SK-N-SH (cell line): ENCODE measurements around the gene NFKB1. TPM values are rescaled to one million over a fixed set of nuclear protein-coding genes. Genes with fewer than 3 reads are reported as not detected.

Experiments used
- CTCF ChIA-PET: fragments of 300-600, 350-600 bp; formaldehyde crosslinking; extraction: SDS; loops from one replicate; lab custom pipeline; 2021; lab: Yijun Ruan, JAX
- POLR2A ChIA-PET: fragments of 350-600 bp; sonication (Branson Sonifier 250); formaldehyde crosslinking; extraction: SDS; loops from one replicate; lab custom pipeline; 2020; ENCODE audit warnings: antibody characterized with exemption, inconsistent platforms; lab: Yijun Ruan, JAX
- DNase-seq: peaks from one replicate; pipeline ENCODE4 v3.0.0; 2012
- H2AFZ ChIP-seq: fragments of 200-600 bp; sonication (generic); 2 replicates; pipeline ENCODE4 v1.8.1; 2016; ENCODE audit warnings: antibody characterized with exemption, mild to moderate bottlenecking, low read depth
- H3F3A ChIP-seq: fragments of 200-600 bp; sonication (generic); replicated peaks from 2 replicates; pipeline ENCODE3; 2016; ENCODE audit warnings: antibody characterized with exemption, mild to moderate bottlenecking; ENCODE audit not compliant: insufficient read depth
- H3K27ac ChIP-seq, 2 experiments: fragments of 200-500 bp in 1 of 2; fragments of 200-600 bp in 1 of 2; sonication (Bioruptor generic) in 1 of 2; sonication (generic), shearing (Covaris generic) in 1 of 2; 2 replicates each; pipeline versions ENCODE4 v1.5.1 to v1.6.1; 2014 to 2016; ENCODE audit warnings: low read depth in 2 of 2, inconsistent platforms in 1 of 2, low read length in 1 of 2, mild to moderate bottlenecking in 1 of 2, mixed read lengths in 1 of 2
- H3K27me3 ChIP-seq: fragments of 200-600 bp; sonication (generic), shearing (Covaris generic); 2 replicates; pipeline ENCODE4 v1.6.1; 2016; ENCODE audit warnings: mixed run types; ENCODE audit not compliant: insufficient read depth
- H3K36me3 ChIP-seq, 2 experiments: fragments of 200-500 bp in 1 of 2; fragments of 200-600 bp in 1 of 2; sonication (Bioruptor generic) in 1 of 2; sonication (generic) in 1 of 2; replicated peaks in 1 of 2; 2 replicates each; pipeline versions ENCODE3 to v1.5.1; 2014 to 2016; ENCODE audit warnings: low read length in 1 of 2, mild to moderate bottlenecking in 1 of 2; ENCODE audit not compliant: insufficient read depth in 2 of 2, control insufficient read depth in 1 of 2
- H3K4me1 ChIP-seq, 2 experiments: fragments of 200-500 bp in 1 of 2; fragments of 200-600 bp in 1 of 2; sonication (Bioruptor generic) in 1 of 2; sonication (generic), shearing (Covaris generic) in 1 of 2; 2 replicates each; pipeline versions ENCODE4 v1.5.1 to v1.6.1; 2014 to 2016; ENCODE audit warnings: low read depth in 1 of 2, low read length in 1 of 2, mixed run types in 1 of 2; ENCODE audit not compliant: insufficient read depth in 2 of 2, control insufficient read depth in 1 of 2
- H3K4me2 ChIP-seq: fragments of 200-600 bp; sonication (generic), shearing (Covaris generic); 2 replicates; pipeline ENCODE4 v1.6.1; 2017; ENCODE audit warnings: mixed run types
- H3K4me3 ChIP-seq, 2 experiments: fragments of 200-500 bp in 1 of 2; fragments of 200-600 bp in 1 of 2; sonication (Bioruptor generic) in 1 of 2; sonication (generic), shearing (Covaris generic) in 1 of 2; 2 replicates each; pipeline versions ENCODE4 v1.5.1 to v1.8.1; 2014 to 2016; ENCODE audit warnings: low read depth in 2 of 2, inconsistent platforms in 1 of 2, low read length in 1 of 2, mild to moderate bottlenecking in 1 of 2, mixed read lengths in 1 of 2, moderate library complexity in 1 of 2
- H3K79me2 ChIP-seq: fragments of 200-600 bp; sonication (generic); 2 replicates; pipeline ENCODE4 v1.8.1; 2017; ENCODE audit warnings: mild to moderate bottlenecking; ENCODE audit not compliant: insufficient read depth
- H3K9ac ChIP-seq: fragments of 200-600 bp; sonication (generic); 2 replicates; pipeline ENCODE4 v1.6.1; 2017; ENCODE audit warnings: mixed run types
- H3K9me2 ChIP-seq: fragments of 200-600 bp; sonication (generic); 2 replicates; pipeline ENCODE4 v1.6.1; 2017; ENCODE audit warnings: mixed run types
- H3K9me3 ChIP-seq: fragments of 200-600 bp; sonication (generic); 2 replicates; pipeline ENCODE4 v1.6.1; 2017; ENCODE audit warnings: mixed run types, mild to moderate bottlenecking, moderate library complexity
- H4K20me1 ChIP-seq: fragments of 200-600 bp; sonication (generic); 2 replicates; pipeline ENCODE4 v1.6.1; 2017; ENCODE audit warnings: mild to moderate bottlenecking, mixed run types; ENCODE audit not compliant: insufficient read depth
- CHD2 ChIP-seq: fragments of 150-350 bp; IDR thresholded peaks from 2 replicates; pipeline ENCODE4 v1.6.1; 2018; ENCODE audit warnings: low read length; ENCODE audit not compliant: partially characterized antibody
- FOSL2 ChIP-seq: IDR thresholded peaks from 2 replicates; pipeline ENCODE4 v1.4.0; 2012; ENCODE audit warnings: low read depth, mild to moderate bottlenecking, moderate library complexity, borderline replicate concordance
- FOXJ3 ChIP-seq: sonication (generic); formaldehyde crosslinking; IDR thresholded peaks from 2 replicates; pipeline ENCODE4 v1.5.1; 2020; ENCODE audit warnings: mild to moderate bottlenecking, missing genetic modification reagents
- GABPA ChIP-seq: IDR thresholded peaks from 2 replicates; pipeline ENCODE4 v1.4.0; 2012; ENCODE audit warnings: low read depth, mild to moderate bottlenecking
- GATA2 ChIP-seq: sonication (generic); formaldehyde crosslinking; IDR thresholded peaks from 2 replicates; pipeline ENCODE4 v1.5.0; 2020; ENCODE audit warnings: mild to moderate bottlenecking, missing genetic modification reagents
- IRF3 ChIP-seq: fragments of 150-350 bp; IDR thresholded peaks from 2 replicates; pipeline ENCODE4 v1.6.1; 2016; ENCODE audit warnings: mild to moderate bottlenecking, low read depth, low read length
- JUND ChIP-seq: IDR thresholded peaks from 2 replicates; pipeline ENCODE4 v1.4.0; 2012
- MAX ChIP-seq: IDR thresholded peaks from 2 replicates; pipeline ENCODE4 v1.4.0; 2012; ENCODE audit warnings: low read depth
- POLR2AphosphoS5 ChIP-seq: IDR thresholded peaks from 2 replicates; pipeline ENCODE4 v1.6.1; 2012; ENCODE audit warnings: low read depth, low read length
- RAD21 ChIP-seq: IDR thresholded peaks from 2 replicates; pipeline ENCODE4 v1.6.1; 2012; ENCODE audit warnings: mild to moderate bottlenecking, low read length
- RXRA ChIP-seq: IDR thresholded peaks from 2 replicates; pipeline ENCODE4 v1.4.0; 2012; ENCODE audit warnings: low read depth, mild to moderate bottlenecking, borderline replicate concordance
- SIN3A ChIP-seq: IDR thresholded peaks from 2 replicates; pipeline ENCODE4 v1.6.1; 2012; ENCODE audit warnings: low read depth, mild to moderate bottlenecking, low read length, moderate library complexity, borderline replicate concordance
- SMC3 ChIP-seq: IDR thresholded peaks from 2 replicates; pipeline ENCODE4 v1.6.1; 2012; ENCODE audit warnings: low read depth, low read length, improper control_type of control experiment
- TAF1 ChIP-seq: IDR thresholded peaks from 2 replicates; pipeline ENCODE4 v1.6.1; 2012; ENCODE audit warnings: low read depth, mild to moderate bottlenecking, low read length, moderate library complexity, borderline replicate concordance
- TCF12 ChIP-seq: IDR thresholded peaks from 2 replicates; pipeline ENCODE4 v1.4.0; 2012
- TEAD4 ChIP-seq: IDR thresholded peaks from 2 replicates; pipeline ENCODE4 v1.4.0; 2012; ENCODE audit warnings: mild to moderate bottlenecking, borderline replicate concordance; ENCODE audit not compliant: insufficient read depth
- YY1 ChIP-seq: IDR thresholded peaks from 2 replicates; pipeline ENCODE4 v1.4.0; 2012; ENCODE audit warnings: low read depth, mild to moderate bottlenecking
- WGBS: methylation state at CpG from one replicate; pipeline ENCODE4 v1.1.6; 2017; ENCODE audit warnings: low lambda C conversion rate; 5-methylcytosine and 5-hydroxymethylcytosine counted together
- polyA plus RNA-seq, 3 experiments: library from polyadenylated mRNA; depleted of rRNA; stranded (reverse); fragments of >200 nt; gene quantifications; 2 replicates each; pipeline ENCODE4 v1.2.3, GENCODE V29; 2012
- TF ChIP-seq, protein P1 (sequence below): IDR thresholded peaks from 2 replicates; pipeline ENCODE4 v1.6.1; 2012; ENCODE audit warnings: mild to moderate bottlenecking, low read depth, low read length, moderate library complexity
- TF ChIP-seq, protein P2 (sequence below): fragments of 200-600 bp; sonication (generic); IDR thresholded peaks from 2 replicates; pipeline ENCODE4 v1.6.1; 2017; ENCODE audit warnings: antibody characterized with exemption, mild to moderate bottlenecking, moderate library complexity

NFKB1 gene
- polyA plus RNA-seq, 1 of the 3 experiments (the other 2 are of a cell fraction) = 14.1 TPM

DNA sequence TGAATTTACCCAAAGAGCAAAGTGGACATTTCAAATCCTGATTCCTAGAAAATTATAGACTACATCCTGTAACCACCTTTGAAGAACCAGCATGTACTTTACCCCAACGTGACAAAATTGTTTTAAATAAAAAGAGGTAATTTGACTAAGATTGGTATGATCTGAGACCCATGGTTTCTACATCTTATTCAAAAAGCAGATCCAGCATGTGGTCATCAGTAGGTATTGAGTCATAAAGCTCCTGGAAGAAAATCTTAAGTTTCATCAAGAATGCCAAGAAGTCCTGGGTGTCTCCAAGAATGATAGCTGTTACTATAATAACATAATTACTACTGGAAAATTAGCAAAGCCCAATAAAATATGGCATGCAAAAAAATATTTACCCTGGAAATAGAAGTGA is 61.8 kb downstream of the NFKB1 start:
- Histone ChIP-seq H3F3A (peaks cover 5% of the 10 kb centered on the region), H3K4me3 (no peak overlapping the region), H3K9me2 (no peaks in the 10 kb centered on the region), H3K9ac (no peak overlapping the region), H2AFZ (no peak overlapping the region), H3K27me3 (no peaks in the 10 kb centered on the region), H3K9me3 (no peaks in the 10 kb centered on the region), H3K36me3 (peaks cover 7 to 9% of the 10 kb centered on the region in 2 experiments), H3K4me1 (peaks cover 0 to 12% of the 10 kb centered on the region in 2 experiments; a peak in 1 of 4 replicates), H4K20me1 (no peaks in the 10 kb centered on the region), H3K27ac (no peak overlapping the region), H3K4me2 (no peak overlapping the region), H3K79me2 (no peaks in the 10 kb centered on the region)
- 63% methylated on average over 1 of the region's 1 CpG for WGBS
- no peak for TF ChIP-seq TCF12
- no peak for TF ChIP-seq SIN3A
- no peak for TF ChIP-seq FOSL2
- no peak for TF ChIP-seq RXRA
- TF ChIP-seq FOXJ3 (CRISPR knock-in tag) = no peak
- no peak for TF ChIP-seq TAF1
- TF ChIP-seq GATA2 (CRISPR knock-in tag) = no peak
- no peak for TF ChIP-seq CHD2
- no peak for TF ChIP-seq RAD21
- TF ChIP-seq, protein P1, sequence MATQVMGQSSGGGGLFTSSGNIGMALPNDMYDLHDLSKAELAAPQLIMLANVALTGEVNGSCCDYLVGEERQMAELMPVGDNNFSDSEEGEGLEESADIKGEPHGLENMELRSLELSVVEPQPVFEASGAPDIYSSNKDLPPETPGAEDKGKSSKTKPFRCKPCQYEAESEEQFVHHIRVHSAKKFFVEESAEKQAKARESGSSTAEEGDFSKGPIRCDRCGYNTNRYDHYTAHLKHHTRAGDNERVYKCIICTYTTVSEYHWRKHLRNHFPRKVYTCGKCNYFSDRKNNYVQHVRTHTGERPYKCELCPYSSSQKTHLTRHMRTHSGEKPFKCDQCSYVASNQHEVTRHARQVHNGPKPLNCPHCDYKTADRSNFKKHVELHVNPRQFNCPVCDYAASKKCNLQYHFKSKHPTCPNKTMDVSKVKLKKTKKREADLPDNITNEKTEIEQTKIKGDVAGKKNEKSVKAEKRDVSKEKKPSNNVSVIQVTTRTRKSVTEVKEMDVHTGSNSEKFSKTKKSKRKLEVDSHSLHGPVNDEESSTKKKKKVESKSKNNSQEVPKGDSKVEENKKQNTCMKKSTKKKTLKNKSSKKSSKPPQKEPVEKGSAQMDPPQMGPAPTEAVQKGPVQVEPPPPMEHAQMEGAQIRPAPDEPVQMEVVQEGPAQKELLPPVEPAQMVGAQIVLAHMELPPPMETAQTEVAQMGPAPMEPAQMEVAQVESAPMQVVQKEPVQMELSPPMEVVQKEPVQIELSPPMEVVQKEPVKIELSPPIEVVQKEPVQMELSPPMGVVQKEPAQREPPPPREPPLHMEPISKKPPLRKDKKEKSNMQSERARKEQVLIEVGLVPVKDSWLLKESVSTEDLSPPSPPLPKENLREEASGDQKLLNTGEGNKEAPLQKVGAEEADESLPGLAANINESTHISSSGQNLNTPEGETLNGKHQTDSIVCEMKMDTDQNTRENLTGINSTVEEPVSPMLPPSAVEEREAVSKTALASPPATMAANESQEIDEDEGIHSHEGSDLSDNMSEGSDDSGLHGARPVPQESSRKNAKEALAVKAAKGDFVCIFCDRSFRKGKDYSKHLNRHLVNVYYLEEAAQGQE = no peak
- no peak for DNase-seq
- ChIA-PET CTCF (no interaction called here), POLR2A (no interaction called here)

GRCh38 chr4:102564399-102565059 is 63.4 kb downstream of the NFKB1 start:
- POLR2A ChIA-PET = no interaction called here
- no peak for DNase-seq
- no peak overlapping the region for H3K4me2 ChIP-seq
- TF ChIP-seq YY1 (no peak), CHD2 (no peak), MAX (no peak), TCF12 (no peak), TAF1 (no peak), GATA2 (CRISPR knock-in tag) (no peak), IRF3 (no peak), GABPA (no peak), RXRA (no peak), RAD21 (no peak), JUND (0 out of 2 replicates have a peak, but pooled peaks have one; percentile 13), TEAD4 (no peak), POLR2AphosphoS5 (no peak), SMC3 (no peak)
- TF ChIP-seq, protein P2, sequence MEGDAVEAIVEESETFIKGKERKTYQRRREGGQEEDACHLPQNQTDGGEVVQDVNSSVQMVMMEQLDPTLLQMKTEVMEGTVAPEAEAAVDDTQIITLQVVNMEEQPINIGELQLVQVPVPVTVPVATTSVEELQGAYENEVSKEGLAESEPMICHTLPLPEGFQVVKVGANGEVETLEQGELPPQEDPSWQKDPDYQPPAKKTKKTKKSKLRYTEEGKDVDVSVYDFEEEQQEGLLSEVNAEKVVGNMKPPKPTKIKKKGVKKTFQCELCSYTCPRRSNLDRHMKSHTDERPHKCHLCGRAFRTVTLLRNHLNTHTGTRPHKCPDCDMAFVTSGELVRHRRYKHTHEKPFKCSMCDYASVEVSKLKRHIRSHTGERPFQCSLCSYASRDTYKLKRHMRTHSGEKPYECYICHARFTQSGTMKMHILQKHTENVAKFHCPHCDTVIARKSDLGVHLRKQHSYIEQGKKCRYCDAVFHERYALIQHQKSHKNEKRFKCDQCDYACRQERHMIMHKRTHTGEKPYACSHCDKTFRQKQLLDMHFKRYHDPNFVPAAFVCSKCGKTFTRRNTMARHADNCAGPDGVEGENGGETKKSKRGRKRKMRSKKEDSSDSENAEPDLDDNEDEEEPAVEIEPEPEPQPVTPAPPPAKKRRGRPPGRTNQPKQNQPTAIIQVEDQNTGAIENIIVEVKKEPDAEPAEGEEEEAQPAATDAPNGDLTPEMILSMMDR = no peak

More at GRCh38 chr4:102564399-102565059, 63.4 kb downstream of the NFKB1 start:
- 88% methylated on average over 4 of the region's 4 CpGs for WGBS
- H3K9ac ChIP-seq = no peak overlapping the region
- no peak overlapping the region for H2AFZ ChIP-seq
- H3F3A ChIP-seq = peaks cover 11% of the 10 kb centered on the region
- H3K9me3 ChIP-seq = no peaks in the 10 kb centered on the region
- no peaks in the 10 kb centered on the region for H3K27me3 ChIP-seq
- H3K4me3 ChIP-seq = no peak overlapping the region
- no peaks in the 10 kb centered on the region for H3K9me2 ChIP-seq
- no peak overlapping the region for H3K27ac ChIP-seq
- H3K4me1 ChIP-seq = peaks cover 0 to 12% of the 10 kb centered on the region in 2 experiments; a peak in 1 of 4 replicates
- no peaks in the 10 kb centered on the region for H4K20me1 ChIP-seq
- peaks cover 8 to 12% of the 10 kb centered on the region in 2 experiments for H3K36me3 ChIP-seq
- CTCF ChIA-PET = no interaction called here
- H3K79me2 ChIP-seq = no peaks in the 10 kb centered on the region
